Endothelial cell of umbilical vein (primary cell): ENCODE results near the gene SLC25A13. TPM values are rescaled to one million over a fixed set of nuclear protein-coding genes. Genes with fewer than 3 reads are reported as not detected.

ENCODE experiments used
- BruUV-seq: library from RNA; stranded (reverse); fragments of 400-500 nt; replicated peaks from 2 replicates; lab custom pipeline; 2021; lab: Mats Ljungman, UMichigan
- CTCF ChIA-PET: fragments of 300-600, 350-600 bp; sonication (Branson Sonifier 250); formaldehyde crosslinking; loops from one replicate; lab custom pipeline; 2021; ENCODE audit warnings: antibody characterized with exemption, inconsistent platforms; lab: Charles Lee
- POLR2A ChIA-PET: fragments of 300-600, 350-600 bp; sonication (Branson Sonifier 250); formaldehyde crosslinking; loops from one replicate; lab custom pipeline; 2021; ENCODE audit warnings: antibody characterized with exemption, inconsistent platforms; lab: Charles Lee
- DNase-seq: peaks from one replicate; pipeline ENCODE4 v3.0.0-alpha.2; 2011; ENCODE audit warnings: low read depth, low spot score
- FAIRE-seq: peaks from 2 replicates; lab custom pipeline; 2011; peaks lifted over from hg19 to GRCh38; lab: Jason Lieb, UNC
- H2AFZ ChIP-seq: 2 replicates; pipeline ENCODE4 v1.6.0; 2012; ENCODE audit warnings: low read depth, low read length, control low read depth, inconsistent platforms
- H3K27ac ChIP-seq: 2 replicates; pipeline ENCODE4 v1.5.1; 2011; ENCODE audit warnings: low read depth, mild to moderate bottlenecking, control low read depth, low read length, moderate library complexity; ENCODE audit not compliant: insufficient read depth
- H3K27me3 ChIP-seq, 2 experiments: 2 replicates each; pipeline versions ENCODE4 v1.6.0 to v1.6.1; 2011; ENCODE audit warnings: low read length in 2 of 2, mixed read lengths in 1 of 2; ENCODE audit not compliant: control insufficient read depth in 2 of 2, insufficient read depth in 2 of 2
- H3K36me3 ChIP-seq, 2 experiments: 2 replicates in 1 of 2; 3 replicates in 1 of 2; pipeline ENCODE4 v1.5.1; 2011; ENCODE audit warnings: low read length in 2 of 2, mild to moderate bottlenecking in 1 of 2, moderate library complexity in 1 of 2; ENCODE audit not compliant: control insufficient read depth in 2 of 2, insufficient read depth in 2 of 2; ENCODE audit errors: extremely low read depth in 1 of 2
- H3K4me1 ChIP-seq: 3 replicates; pipeline ENCODE4 v1.5.1; 2011; ENCODE audit warnings: mild to moderate bottlenecking, low read length; ENCODE audit not compliant: control insufficient read depth, insufficient read depth; ENCODE audit errors: extremely low read depth
- H3K4me2 ChIP-seq: 2 replicates; pipeline ENCODE4 v1.6.1; 2011; ENCODE audit warnings: low read length, control low read depth, mixed read lengths; ENCODE audit not compliant: insufficient read depth
- H3K4me3 ChIP-seq, 3 experiments: fragments of 200-600 bp in 1 of 3; sonication (generic), shearing (Covaris generic) in 1 of 3; replicated peaks in 1 of 3; 2 replicates each; pipeline ENCODE4 v1.5.1; 2011 to 2016; ENCODE audit warnings: control low read depth in 3 of 3, low read length in 3 of 3, mild to moderate bottlenecking in 2 of 3, inconsistent platforms in 1 of 3, low read depth in 1 of 3, moderate library complexity in 1 of 3; ENCODE audit not compliant: insufficient read depth in 1 of 3
- H3K79me2 ChIP-seq: 2 replicates; pipeline ENCODE4 v1.6.0; 2012; ENCODE audit warnings: low read length, inconsistent platforms; ENCODE audit not compliant: control insufficient read depth, insufficient read depth
- H3K9ac ChIP-seq: replicated peaks from 2 replicates; pipeline ENCODE3; 2011; ENCODE audit warnings: low read length, control low read depth; ENCODE audit not compliant: insufficient read depth; ENCODE audit errors: extremely low read depth
- H3K9me1 ChIP-seq: replicated peaks from 3 replicates; pipeline ENCODE4 v1.6.0; 2011; ENCODE audit warnings: mild to moderate bottlenecking, low read length; ENCODE audit not compliant: control insufficient read depth, insufficient read depth; ENCODE audit errors: extremely low read depth
- H3K9me3 ChIP-seq: replicated peaks from 2 replicates; pipeline ENCODE4 v1.5.1; 2012; ENCODE audit warnings: low read length, inconsistent platforms; ENCODE audit not compliant: control insufficient read depth, insufficient read depth
- H4K20me1 ChIP-seq: replicated peaks from 2 replicates; pipeline ENCODE3; 2011; ENCODE audit warnings: mild to moderate bottlenecking, low read length; ENCODE audit not compliant: control insufficient read depth, insufficient read depth; ENCODE audit errors: extremely low read depth
- CTCF ChIP-seq, 2 donors: IDR thresholded peaks; 1 replicate in 1 of 2; 2 replicates in 1 of 2; pipeline ENCODE4 v1.5.1; 2011; ENCODE audit warnings: low read length in 2 of 2, mild to moderate bottlenecking in 2 of 2, moderate library complexity in 2 of 2, control low read depth in 1 of 2, inconsistent platforms in 1 of 2, low read depth in 1 of 2; ENCODE audit not compliant: insufficient read depth in 1 of 2; ENCODE audit errors: extremely low read depth in 1 of 2
- EZH2 ChIP-seq: IDR thresholded peaks from 2 replicates; pipeline ENCODE4 v1.6.1; 2012; ENCODE audit warnings: borderline replicate concordance, low read depth, mild to moderate bottlenecking, moderate library complexity, low read length, inconsistent platforms; ENCODE audit not compliant: severe bottlenecking
- FOS ChIP-seq: IDR thresholded peaks from 2 replicates; pipeline ENCODE4 v1.6.1; 2011; ENCODE audit warnings: mild to moderate bottlenecking, low read length, moderate library complexity, borderline replicate concordance; ENCODE audit not compliant: insufficient read depth
- GATA2 ChIP-seq: IDR thresholded peaks from 2 replicates; pipeline ENCODE4 v1.7.0; 2011; ENCODE audit warnings: low read depth, mild to moderate bottlenecking, moderate library complexity, mixed read lengths, low read length; ENCODE audit not compliant: insufficient read length, insufficient read depth
- JUN ChIP-seq: IDR thresholded peaks from 2 replicates; pipeline ENCODE4 v1.6.1; 2011; ENCODE audit warnings: borderline replicate concordance, low read depth; ENCODE audit not compliant: insufficient read length, insufficient read depth
- MAX ChIP-seq: IDR thresholded peaks from 2 replicates; pipeline ENCODE4 v1.6.1; 2011; ENCODE audit not compliant: insufficient read depth, insufficient read length
- MYC ChIP-seq: IDR thresholded peaks from one replicate; pipeline ENCODE4 v1.6.1; 2011; ENCODE audit warnings: mild to moderate bottlenecking, low read depth, low read length
- POLR2A ChIP-seq: IDR thresholded peaks from 2 replicates; pipeline ENCODE4 v1.6.1; 2012; ENCODE audit warnings: low read depth, mild to moderate bottlenecking, control low read depth, low read length
- POLR2AphosphoS5 ChIP-seq: IDR thresholded peaks from 2 replicates; pipeline ENCODE4 v1.6.1; 2012; ENCODE audit warnings: low read depth, mild to moderate bottlenecking, control low read depth, low read length, moderate library complexity; ENCODE audit not compliant: insufficient read depth
- dilution Hi-C: fragments of 300-500 bp; cut with MboI; formaldehyde crosslinking; loops from one replicate; pipeline ENCODE4 v1.15.0; 2019; ENCODE audit warnings: low sequenced_read_pairs; ENCODE audit not compliant: extremely low pct_ligation_motif_present
- intact Hi-C: fragments of 100-400 bp; cut with micrococcal nuclease; formaldehyde crosslinking; loops from one replicate; pipeline ENCODE4 v1.10.0; 2022
- polyA plus RNA-seq, 4 experiments: library from polyadenylated mRNA; depleted of rRNA in 3 of 4; stranded (reverse) in 3 of 4; unstranded in 1 of 4; fragments of >200 nt; gene quantifications; 2 replicates each; pipeline versions ENCODE4 v1.2.1 to v1.2.3, GENCODE V29; 2011 to 2012; ENCODE audit warnings: missing spikeins in 1 of 4
- total RNA-seq: library from RNA; stranded (reverse); gene quantifications from 2 replicates; pipeline ENCODE4 v1.2.3, GENCODE V29; 2021

Gene SLC25A13
- total and polyA plus RNA-seq, 2 donors (not counting 3 experiments of a cell fraction or from before 2014, with no cell fraction given) = 13.2 to 34.4 TPM

GRCh38 chr7:96161897-96162296 lies 160.0 kb downstream of the SLC25A13 start:
- Histone ChIP-seq H3K4me2 (no peak overlapping the region), H4K20me1 (no peaks in the 10 kb centered on the region), H3K27me3 (no peaks in the 10 kb centered on the region), H3K36me3 (peaks cover 0 to 2% of the 10 kb centered on the region in 2 experiments), H3K4me1 (peaks cover 12% of the 10 kb centered on the region), H3K79me2 (no peaks in the 10 kb centered on the region), H3K9me3 (no peaks in the 10 kb centered on the region), H3K9me1 (no peaks in the 10 kb centered on the region), H3K27ac (no peak overlapping the region), H3K9ac (no peak overlapping the region), H3K4me3 (no peak overlapping the region), H2AFZ (no peak overlapping the region)
- DNase-seq (no peak), FAIRE-seq (no peak)
- no peak for TF ChIP-seq EZH2
- TF ChIP-seq GATA2 = no peak
- TF ChIP-seq JUN = no peak
- no peak for TF ChIP-seq POLR2A
- TF ChIP-seq MYC = no peak
- no peak for TF ChIP-seq FOS
- no peak for TF ChIP-seq CTCF (IDR thresholded peaks at IDR 0.05; ENCODE audit: extremely low read depth in 1 of 2, insufficient read depth in 1 of 2, low read depth in 1 of 2, low read length in 2 of 2)
- no peak for TF ChIP-seq POLR2AphosphoS5
- TF ChIP-seq MAX = no peak
- ChIA-PET POLR2A (no interaction called here), CTCF (no interaction called here)
- intact Hi-C loops = no loop called here
- no TSS peak for BruUV-seq
- dilution Hi-C loops = no loop called here
